ENCODE data around the gene XAB2.

GRCh38 chr19:7618771-7619510, 10.4 kb downstream of the XAB2 start:
- peak; percentile 15 to 46 for TF ChIP-seq POLR2A (IDR thresholded peaks at IDR 0.05)
- TF ChIP-seq CTCF (IDR thresholded peaks at IDR 0.05), result no peak

All from Peyer's patch (tissue), 4 donors.